CD4-positive, alpha-beta memory T cell (primary cell): ENCODE results near the gene SLAMF7. TPM values are rescaled to one million over a fixed set of nuclear protein-coding genes. Genes with fewer than 3 reads are reported as not detected.

Experiments
- CTCF ChIA-PET: fragments of 350-600 bp; sonication (Branson Sonifier 250); formaldehyde crosslinking; loops from one replicate; lab custom pipeline; 2021; ENCODE audit warnings: inconsistent platforms; ENCODE audit not compliant: partially characterized antibody; lab: Charles Lee
- POLR2A ChIA-PET: fragments of 350-600 bp; sonication (Branson Sonifier 250); formaldehyde crosslinking; loops from one replicate; lab custom pipeline; 2021; ENCODE audit not compliant: partially characterized antibody; lab: Charles Lee
- DNase-seq, 5 donors: peaks; one replicate each; pipeline versions ENCODE4 v3.0.0 to v3.0.0-alpha.2; 2020 to 2022; ENCODE audit warnings: mixed read lengths in 1 of 5
- H3K27ac ChIP-seq: one replicate; pipeline ENCODE4 v1.7.0; 2013; ENCODE audit warnings: low read depth, low read length
- H3K27me3 ChIP-seq: 2 replicates; pipeline ENCODE4 v1.7.0; 2013; ENCODE audit warnings: mild to moderate bottlenecking, low read length, moderate library complexity; ENCODE audit not compliant: insufficient read depth
- H3K36me3 ChIP-seq: 2 replicates; pipeline ENCODE4 v1.7.0; 2013; ENCODE audit warnings: mild to moderate bottlenecking, low read length, moderate library complexity; ENCODE audit not compliant: insufficient read depth
- H3K4me1 ChIP-seq: 2 replicates; pipeline ENCODE4 v1.7.0; 2013; ENCODE audit warnings: mild to moderate bottlenecking, low read length, moderate library complexity; ENCODE audit not compliant: insufficient read depth
- H3K4me3 ChIP-seq, 2 donors: one replicate each; pipeline ENCODE4 v1.7.0; 2013; ENCODE audit warnings: low read length in 2 of 2, mild to moderate bottlenecking in 1 of 2
- H3K9me3 ChIP-seq, 2 donors: one replicate each; pipeline ENCODE4 v1.7.0; 2013; ENCODE audit warnings: low read length in 2 of 2, control low read depth in 1 of 2; ENCODE audit not compliant: control insufficient read depth in 1 of 2
- H3K27ac Mint-ChIP-seq, 7 donors: one replicate each; pipeline ENCODE4 v1.8.0; 2020 to 2021; ENCODE audit warnings: mixed read lengths in 7 of 7, mild to moderate bottlenecking in 6 of 7, inconsistent platforms in 3 of 7, moderate library complexity in 3 of 7
- H3K27me3 Mint-ChIP-seq, 2 donors: one replicate each; pipeline ENCODE4 v1.8.0; 2020 to 2021; ENCODE audit warnings: mixed read lengths in 2 of 2
- H3K36me3 Mint-ChIP-seq, 2 donors: one replicate each; pipeline ENCODE4 v1.8.0; 2020 to 2021; ENCODE audit warnings: mixed read lengths in 2 of 2, inconsistent platforms in 1 of 2, mild to moderate bottlenecking in 1 of 2
- H3K4me1 Mint-ChIP-seq, 4 donors: one replicate each; pipeline ENCODE4 v1.8.0; 2020 to 2021; ENCODE audit warnings: mixed read lengths in 4 of 4, mild to moderate bottlenecking in 1 of 4
- H3K4me3 Mint-ChIP-seq, 8 donors: one replicate each; pipeline ENCODE4 v1.8.0; 2020 to 2021; ENCODE audit warnings: mixed read lengths in 8 of 8, mild to moderate bottlenecking in 7 of 8, moderate library complexity in 6 of 8, inconsistent platforms in 3 of 8
- H3K9me3 Mint-ChIP-seq, 8 donors: one replicate each; pipeline ENCODE4 v1.8.0; 2020 to 2021; ENCODE audit warnings: mixed read lengths in 8 of 8, mild to moderate bottlenecking in 5 of 8, inconsistent platforms in 3 of 8, moderate library complexity in 1 of 8
- intact Hi-C: fragments of 100-400 bp; cut with micrococcal nuclease; formaldehyde crosslinking; loops from one replicate; pipeline ENCODE4 v1.15.1; 2023
- polyA plus RNA-seq, 2 donors: library from polyadenylated mRNA; unstranded; fragments of 300-500 nt; fragmentation: Illumina TruSeq; gene quantifications; one replicate each; pipeline ENCODE4 v1.2.3, GENCODE V29; 2021
- total RNA-seq, 2 experiments: library from RNA; stranded (reverse); gene quantifications; one replicate each; pipeline ENCODE4 v1.2.3, GENCODE V29; 2021

Gene SLAMF7
- total and polyA plus RNA-seq, 4 experiments from 2014 or later: 2.8 to 8.2 (median 5.4) TPM

DNA sequence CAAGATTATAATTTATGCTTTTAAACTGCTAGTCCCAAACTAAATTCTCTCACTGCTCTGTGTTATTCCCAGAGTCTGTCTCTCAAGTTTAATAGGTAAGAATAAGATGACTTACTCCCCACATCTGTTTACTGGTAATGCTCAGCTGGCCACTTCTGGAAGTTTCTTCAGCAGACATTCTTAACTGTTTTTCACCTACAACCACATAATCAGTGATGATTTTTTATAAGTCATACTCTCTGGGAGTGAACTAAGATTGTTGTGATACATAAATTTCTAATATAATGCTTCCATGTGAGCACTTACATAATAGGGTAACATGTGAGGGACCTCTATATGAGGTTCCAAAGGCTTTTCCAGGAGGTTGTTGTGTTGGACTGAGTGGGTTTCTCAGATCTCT, 8.7 kb downstream of the SLAMF7 start:
- Mint-ChIP-seq H3K9me3 (peaks cover 0 to 2% (median 0%) of the 10 kb centered on the region in 8 donors), H3K4me1 (peaks cover 13 to 46% (median 28%) of the 10 kb centered on the region in 4 donors)
- no peak overlapping the region for H3K4me3 ChIP-seq

DNA sequence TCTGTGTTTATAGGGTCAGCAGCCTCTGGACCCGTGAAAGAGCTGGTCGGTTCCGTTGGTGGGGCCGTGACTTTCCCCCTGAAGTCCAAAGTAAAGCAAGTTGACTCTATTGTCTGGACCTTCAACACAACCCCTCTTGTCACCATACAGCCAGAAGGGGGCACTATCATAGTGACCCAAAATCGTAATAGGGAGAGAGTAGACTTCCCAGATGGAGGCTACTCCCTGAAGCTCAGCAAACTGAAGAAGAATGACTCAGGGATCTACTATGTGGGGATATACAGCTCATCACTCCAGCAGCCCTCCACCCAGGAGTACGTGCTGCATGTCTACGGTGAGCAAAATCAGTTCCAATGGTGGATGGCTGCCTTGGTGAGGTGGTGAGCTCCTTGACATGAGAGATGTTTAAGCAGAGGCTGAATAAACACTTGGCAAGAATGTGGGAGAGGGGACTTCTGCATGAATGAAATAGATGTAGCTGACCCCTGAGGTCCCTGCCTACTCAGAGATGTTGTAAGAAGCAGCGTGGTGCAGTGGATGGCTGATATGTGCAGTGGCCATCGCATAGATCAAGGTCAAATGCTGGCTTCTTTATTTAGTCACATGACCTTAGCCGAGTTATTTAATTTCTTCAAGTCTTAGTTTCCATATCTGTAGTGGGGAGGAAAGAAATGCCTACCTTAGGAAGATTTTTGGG, 9.3 kb downstream of the SLAMF7 start:
- no peak overlapping the region for H3K4me3 Mint-ChIP-seq
- intact Hi-C loops: loop anchor here (2.0 kb wide), 1 partner anchor 20 kb away; no protein-coding TSS in a partner anchor

More for the DNA sequence above, 8.7 kb downstream of the SLAMF7 start:
- no peaks in the 10 kb centered on the region for H3K27me3 ChIP-seq
- H3K9me3 ChIP-seq: no peaks in the 10 kb centered on the region
- no peaks in the 10 kb centered on the region for H3K36me3 ChIP-seq
- ChIA-PET CTCF (interaction anchor here (1.1 to 2.8 kb wide), 5 partner anchors 13 to 33 kb away, joined by 3 to 19 read pairs (median 5); no protein-coding TSS in a partner anchor), POLR2A (no interaction called here)
- intact Hi-C loops: loop anchor here (2.0 kb wide), 1 partner anchor 21 kb away; no protein-coding TSS in a partner anchor
- Mint-ChIP-seq H3K27ac (no peak overlapping the region), H3K36me3 (no peaks in the 10 kb centered on the region), H3K27me3 (peaks cover 2% of the 10 kb centered on the region in 2 donors), H3K4me3 (no peak overlapping the region)
- DNase-seq: no peak
- H3K27ac ChIP-seq: no peak overlapping the region
- H3K4me1 ChIP-seq: peaks cover 20% of the 10 kb centered on the region

DNA sequence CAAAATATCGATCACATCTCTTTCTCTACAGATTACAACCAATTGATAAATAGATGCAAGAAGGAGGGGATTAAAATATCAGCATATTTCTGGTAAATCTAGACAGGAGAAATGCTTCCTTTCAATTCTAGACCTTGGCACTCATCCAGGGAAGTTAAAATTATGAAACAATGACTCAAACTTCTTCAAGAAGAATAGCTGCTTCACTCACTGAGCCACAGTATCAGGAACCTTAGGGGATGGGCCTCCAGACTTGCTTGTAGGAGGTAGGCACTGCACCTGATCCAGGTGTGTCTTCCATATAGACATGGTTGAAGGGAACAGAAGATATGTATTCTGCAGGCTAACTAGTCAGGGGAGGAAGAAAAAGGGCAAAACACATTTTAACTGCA, 9.8 kb downstream of the SLAMF7 start:
- intact Hi-C loops: loop anchor here (2.0 kb wide), 1 partner anchor 20 kb away; no protein-coding TSS in a partner anchor
- peaks cover 0 to 2% (median 0%) of the 10 kb centered on the region in 8 donors for H3K9me3 Mint-ChIP-seq
- H3K4me1 Mint-ChIP-seq: peaks cover 9 to 41% (median 21%) of the 10 kb centered on the region in 4 donors
- POLR2A ChIA-PET: no interaction called here
- no peak for DNase-seq
- CTCF ChIA-PET: interaction anchor here (1.0 to 2.8 kb wide), 5 partner anchors 11 to 88 kb away, joined by 3 to 19 read pairs (median 3); no protein-coding TSS in a partner anchor
- Histone ChIP-seq H3K4me3 (no peak overlapping the region), H3K4me1 (peaks cover 14% of the 10 kb centered on the region), H3K27me3 (no peaks in the 10 kb centered on the region), H3K27ac (no peak overlapping the region), H3K36me3 (no peaks in the 10 kb centered on the region), H3K9me3 (no peaks in the 10 kb centered on the region)
- peak overlapping the region in 2 of 7 donors; percentile 12 to 47 for H3K27ac Mint-ChIP-seq
- H3K36me3 Mint-ChIP-seq: no peaks in the 10 kb centered on the region
- H3K27me3 Mint-ChIP-seq: peaks cover 2% of the 10 kb centered on the region in 2 donors
- no peak overlapping the region for H3K4me3 Mint-ChIP-seq

More for the DNA sequence above, 9.3 kb downstream of the SLAMF7 start:
- Histone ChIP-seq H3K36me3 (no peaks in the 10 kb centered on the region), H3K27ac (no peak overlapping the region), H3K4me1 (peaks cover 16% of the 10 kb centered on the region), H3K4me3 (no peak overlapping the region), H3K27me3 (no peaks in the 10 kb centered on the region), H3K9me3 (no peaks in the 10 kb centered on the region)
- DNase-seq: no peak
- Mint-ChIP-seq H3K9me3 (peaks cover 0 to 2% (median 0%) of the 10 kb centered on the region in 8 donors), H3K4me1 (peaks cover 10 to 45% (median 23%) of the 10 kb centered on the region in 4 donors), H3K27me3 (peaks cover 2% of the 10 kb centered on the region in 2 donors), H3K27ac (peak overlapping the region in 1 of 7 donors; percentile 12), H3K36me3 (no peaks in the 10 kb centered on the region)
- POLR2A ChIA-PET: no interaction called here
- CTCF ChIA-PET: interaction anchor here (1.0 to 2.8 kb wide), 7 partner anchors 11 to 88 kb away, joined by 3 to 19 read pairs (median 3); no protein-coding TSS in a partner anchor

DNA sequence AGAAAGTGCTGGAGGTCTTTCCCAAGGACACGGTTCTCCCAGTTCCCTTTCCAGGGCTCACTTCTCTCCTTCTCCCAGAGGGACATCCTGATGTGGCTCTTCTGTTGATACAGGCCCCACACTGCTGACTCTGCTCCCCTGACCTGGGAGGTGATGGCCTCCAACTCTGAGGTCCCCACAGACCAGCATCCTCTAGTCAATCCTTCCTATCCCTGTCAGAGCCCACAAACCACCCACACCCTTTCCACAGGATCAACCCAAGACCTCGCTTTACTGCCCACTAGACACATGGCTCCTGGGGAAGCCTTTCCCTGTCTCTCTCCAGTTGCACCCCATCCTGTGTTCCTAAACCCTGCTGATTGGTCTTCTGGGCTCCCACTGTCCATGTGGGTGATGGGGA, 11.6 kb downstream of the SLAMF7 start:
- H3K4me1 Mint-ChIP-seq: peaks cover 0 to 29% (median 8%) of the 10 kb centered on the region in 4 donors
- H3K27ac Mint-ChIP-seq: peak overlapping the region in 2 of 7 donors; percentile 4 to 55
- CTCF ChIA-PET: interaction anchor here (1.0 to 1.3 kb wide), 2 partner anchors 18 to 240 kb away, joined by 3 to 7 read pairs; no protein-coding TSS in a partner anchor
- POLR2A ChIA-PET: no interaction called here
- no peaks in the 10 kb centered on the region for H3K36me3 Mint-ChIP-seq
- intact Hi-C loops: no loop called here
- Histone ChIP-seq H3K4me3 (no peak overlapping the region), H3K27me3 (no peaks in the 10 kb centered on the region), H3K9me3 (no peaks in the 10 kb centered on the region), H3K36me3 (no peaks in the 10 kb centered on the region), H3K27ac (no peak overlapping the region), H3K4me1 (peaks cover 1% of the 10 kb centered on the region)
- peaks cover 0 to 2% (median 0%) of the 10 kb centered on the region in 8 donors for H3K9me3 Mint-ChIP-seq
- H3K4me3 Mint-ChIP-seq: no peak overlapping the region
- no peak for DNase-seq
- peaks cover 2% of the 10 kb centered on the region in 2 donors for H3K27me3 Mint-ChIP-seq

DNA sequence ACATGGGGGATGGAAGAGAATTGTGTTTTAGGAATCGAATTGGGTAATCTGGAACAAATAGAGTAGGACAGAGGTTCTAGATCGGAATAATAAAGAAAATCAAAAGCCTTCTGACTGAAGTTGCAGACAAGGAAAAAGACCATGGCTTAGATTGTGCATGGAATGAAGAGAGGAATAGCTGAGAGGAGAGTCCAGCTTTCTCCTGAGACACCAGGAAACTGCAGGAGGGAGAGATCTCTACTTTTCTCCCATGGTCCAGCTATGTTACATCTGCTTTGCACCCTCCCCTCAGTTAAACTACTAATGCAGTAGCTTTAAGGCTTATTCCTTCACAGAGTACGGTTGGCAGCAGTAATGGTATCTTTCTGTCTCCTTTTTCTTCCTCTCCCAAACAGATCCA, 13.4 kb downstream of the SLAMF7 start:
- POLR2A ChIA-PET: no interaction called here
- Mint-ChIP-seq H3K4me3 (no peak overlapping the region), H3K27ac (peak overlapping the region in 1 of 7 donors; percentile 90), H3K36me3 (no peaks in the 10 kb centered on the region), H3K9me3 (peaks cover 0 to 2% (median 0%) of the 10 kb centered on the region in 8 donors), H3K27me3 (peaks cover 2% of the 10 kb centered on the region in 2 donors), H3K4me1 (peaks cover 6 to 47% (median 17%) of the 10 kb centered on the region in 4 donors)
- H3K4me3 ChIP-seq: no peak overlapping the region
- CTCF ChIA-PET: interaction anchor here (3.2 kb wide), 1 partner anchor 16 kb away, joined by 10 read pairs; no protein-coding TSS in a partner anchor
- no peak for DNase-seq
- peaks cover 16% of the 10 kb centered on the region for H3K4me1 ChIP-seq
- no peaks in the 10 kb centered on the region for H3K27me3 ChIP-seq
- H3K27ac ChIP-seq: no peak overlapping the region
- no peaks in the 10 kb centered on the region for H3K36me3 ChIP-seq
- intact Hi-C loops: no loop called here
- H3K9me3 ChIP-seq: no peaks in the 10 kb centered on the region

DNA sequence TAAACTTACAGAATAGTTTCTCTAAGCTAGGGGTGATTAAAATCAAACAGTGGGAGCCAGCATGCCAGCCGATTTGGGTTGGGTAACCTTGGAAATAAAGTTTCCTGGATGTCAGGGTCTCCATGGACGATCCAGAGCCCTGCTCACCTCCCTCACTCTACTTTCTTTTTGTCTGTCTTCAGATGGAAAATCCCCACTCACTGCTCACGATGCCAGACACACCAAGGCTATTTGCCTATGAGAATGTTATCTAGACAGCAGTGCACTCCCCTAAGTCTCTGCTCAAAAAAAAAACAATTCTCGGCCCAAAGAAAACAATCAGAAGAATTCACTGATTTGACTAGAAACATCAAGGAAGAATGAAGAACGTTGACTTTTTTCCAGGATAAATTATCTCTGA, 13.9 kb downstream of the SLAMF7 start:
- Histone ChIP-seq H3K27me3 (no peaks in the 10 kb centered on the region), H3K9me3 (no peaks in the 10 kb centered on the region), H3K27ac (no peak overlapping the region), H3K4me3 (no peak overlapping the region), H3K4me1 (peaks cover 16% of the 10 kb centered on the region), H3K36me3 (no peaks in the 10 kb centered on the region)
- ChIA-PET CTCF (interaction anchor here (3.2 kb wide), 1 partner anchor 16 kb away, joined by 10 read pairs; no protein-coding TSS in a partner anchor), POLR2A (no interaction called here)
- no peak overlapping the region for H3K4me3 Mint-ChIP-seq
- intact Hi-C loops: no loop called here
- H3K9me3 Mint-ChIP-seq: peaks cover 0 to 2% (median 0%) of the 10 kb centered on the region in 8 donors
- peak overlapping the region in 1 of 7 donors; percentile 20 for H3K27ac Mint-ChIP-seq
- peaks cover 2% of the 10 kb centered on the region in 2 donors for H3K27me3 Mint-ChIP-seq
- DNase-seq: no peak
- H3K36me3 Mint-ChIP-seq: no peaks in the 10 kb centered on the region
- H3K4me1 Mint-ChIP-seq: peaks cover 6 to 47% (median 19%) of the 10 kb centered on the region in 4 donors

DNA sequence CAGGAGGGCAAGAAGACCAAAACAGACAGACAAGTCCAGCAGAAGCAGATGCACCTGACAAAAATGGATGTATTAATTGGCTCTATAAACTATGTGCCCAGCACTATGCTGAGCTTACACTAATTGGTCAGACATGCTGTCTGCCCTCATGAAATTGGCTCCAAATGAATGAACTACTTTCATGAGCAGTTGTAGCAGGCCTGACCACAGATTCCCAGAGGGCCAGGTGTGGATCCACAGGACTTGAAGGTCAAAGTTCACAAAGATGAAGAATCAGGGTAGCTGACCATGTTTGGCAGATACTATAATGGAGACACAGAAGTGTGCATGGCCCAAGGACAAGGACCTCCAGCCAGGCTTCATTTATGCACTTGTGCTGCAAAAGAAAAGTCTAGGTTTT, 14.5 kb downstream of the SLAMF7 start:
- Histone ChIP-seq H3K4me3 (no peak overlapping the region), H3K36me3 (no peaks in the 10 kb centered on the region), H3K27ac (no peak overlapping the region), H3K4me1 (peaks cover 16% of the 10 kb centered on the region), H3K27me3 (no peaks in the 10 kb centered on the region), H3K9me3 (no peaks in the 10 kb centered on the region)
- POLR2A ChIA-PET: no interaction called here
- H3K9me3 Mint-ChIP-seq: peaks cover 0 to 2% (median 0%) of the 10 kb centered on the region in 8 donors
- DNase-seq: no peak
- CTCF ChIA-PET: interaction anchor here (1.6 to 3.2 kb wide), 2 partner anchors 15 to 26 kb away, joined by 4 to 10 read pairs; no protein-coding TSS in a partner anchor
- intact Hi-C loops: no loop called here
- H3K27ac Mint-ChIP-seq: no peak overlapping the region
- peaks cover 2% of the 10 kb centered on the region in 2 donors for H3K27me3 Mint-ChIP-seq
- no peak overlapping the region for H3K4me3 Mint-ChIP-seq
- H3K36me3 Mint-ChIP-seq: no peaks in the 10 kb centered on the region
- peaks cover 6 to 40% (median 18%) of the 10 kb centered on the region in 4 donors for H3K4me1 Mint-ChIP-seq
